GM21786 (cell line): Measurements from ENCODE around the gene CCDC178.
"Not testable (repeated sequence)": the region's sequence is repeated elsewhere in the genome, so short reads cannot be mapped to it uniquely, and the experiment has no call there.

ENCODE experiments used
- ATAC-seq: cut with Tn5 transposase; IDR thresholded peaks from one replicate; pipeline ENCODE4 v1.9.1; 2021; ENCODE audit not compliant: unreplicated experiment

The CCDC178 gene

DNA sequence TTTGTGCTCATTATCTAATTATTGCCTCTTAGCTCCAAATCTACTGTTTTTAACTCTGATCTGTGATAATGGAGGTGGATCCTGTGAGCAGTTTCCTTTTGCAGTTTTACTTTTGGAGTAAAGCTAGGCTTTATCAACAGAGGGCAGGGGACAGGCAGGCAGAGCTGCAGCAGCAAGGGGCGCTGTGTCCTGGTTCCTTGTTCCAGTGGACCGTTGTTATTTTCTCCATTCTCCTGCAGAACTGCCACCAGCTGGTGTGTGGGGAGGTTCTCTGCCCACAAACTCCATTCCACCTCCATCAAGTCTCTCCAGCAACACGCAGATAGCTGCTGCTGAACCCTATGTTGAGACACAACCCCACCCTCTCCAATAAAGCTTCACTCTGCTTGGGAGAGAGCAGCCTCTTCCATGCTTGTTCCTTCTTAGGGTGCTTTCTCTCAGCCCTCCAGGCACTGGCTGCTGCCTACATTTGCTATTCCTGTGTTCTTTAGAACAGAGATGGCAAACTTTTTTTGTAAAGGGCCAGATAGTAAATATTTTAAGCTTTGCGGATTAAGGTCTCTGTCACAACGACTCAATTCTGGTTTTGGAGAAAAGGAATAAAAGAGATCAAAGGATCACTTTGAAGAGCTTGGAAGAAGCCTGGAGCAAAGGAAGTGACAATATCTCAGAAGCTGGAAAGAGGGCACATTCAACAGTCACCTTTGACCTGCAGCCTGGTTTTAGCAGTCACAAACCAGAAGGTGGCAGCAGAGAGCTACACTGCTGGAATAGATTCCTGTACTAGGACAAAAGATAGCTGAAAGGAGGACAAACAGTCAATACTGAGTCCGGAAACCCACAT lies 208.8 kb downstream of the CCDC178 start:
- ATAC-seq = peak; percentile 96

DNA sequence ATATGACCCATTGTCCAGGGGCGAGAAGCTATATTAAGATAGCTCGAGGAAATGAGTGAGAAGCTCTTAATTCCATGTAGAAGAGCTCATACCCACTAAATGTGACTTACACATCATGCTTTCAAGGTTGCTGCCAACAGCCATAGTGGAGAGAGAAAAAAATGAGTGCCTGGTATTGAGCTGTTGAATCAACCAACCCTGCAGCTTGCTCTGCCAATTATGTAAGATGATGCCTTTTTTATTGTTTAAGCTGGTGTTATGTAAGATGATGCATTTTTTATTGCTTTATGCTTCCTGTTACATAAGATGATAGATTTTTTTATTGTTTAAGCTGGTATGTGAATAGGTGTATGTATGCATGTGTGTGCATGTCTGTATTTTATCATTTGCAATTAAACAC lies 228.2 kb downstream of the CCDC178 start:
- no peak for ATAC-seq

DNA sequence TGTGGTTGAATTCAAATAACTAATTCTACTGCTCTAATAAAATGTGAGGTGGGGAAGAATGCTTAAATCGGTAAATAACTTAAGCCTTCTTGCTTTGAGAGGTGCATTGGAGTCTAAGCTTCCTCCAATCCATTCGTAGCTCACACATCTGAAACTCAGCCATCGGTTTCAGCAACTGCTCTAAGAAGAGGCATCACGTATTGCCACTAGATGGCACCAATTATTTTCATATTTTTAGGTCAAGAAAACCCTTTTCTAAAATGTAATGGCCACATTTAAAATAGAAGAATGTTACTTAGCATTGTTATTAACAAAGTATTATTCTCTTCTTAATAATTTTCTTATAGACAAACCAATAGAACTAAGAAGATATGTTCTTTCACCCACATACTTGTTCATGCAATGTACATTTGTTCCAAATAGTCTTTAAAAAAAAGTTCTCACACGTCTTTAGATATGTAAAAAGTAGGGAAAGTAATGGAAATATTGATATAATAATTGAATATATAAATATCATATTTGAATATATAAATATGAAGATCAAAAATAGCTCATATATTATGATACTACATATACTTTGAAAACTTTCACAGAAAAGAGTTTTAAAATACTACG lies 229.8 kb downstream of the CCDC178 start:
- ATAC-seq = no peak

GRCh38 chr18:33205777-33206176 lies 234.7 kb downstream of the CCDC178 start:
- ATAC-seq = no peak

DNA sequence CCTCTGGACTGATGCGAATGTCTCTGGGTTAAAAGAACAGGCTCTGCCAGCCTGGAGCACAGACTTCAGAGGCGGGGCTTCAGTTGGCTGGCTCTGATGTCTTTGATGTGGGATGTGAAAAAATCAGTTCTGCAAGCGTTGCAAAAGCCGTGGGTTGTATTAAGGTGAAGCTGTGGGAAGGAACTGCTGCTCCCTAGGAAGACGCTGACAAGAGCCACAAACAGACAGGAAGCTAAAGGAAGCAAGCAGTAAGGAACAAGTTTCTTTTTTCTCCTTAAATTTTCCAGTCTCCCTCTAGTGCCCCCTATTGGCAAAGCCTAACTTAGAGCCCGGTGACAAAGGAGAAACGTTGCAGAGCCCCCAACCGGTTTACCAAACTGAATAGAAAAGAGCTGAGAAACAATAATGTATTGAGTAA lies 239.0 kb downstream of the CCDC178 start:
- no peak for ATAC-seq

DNA sequence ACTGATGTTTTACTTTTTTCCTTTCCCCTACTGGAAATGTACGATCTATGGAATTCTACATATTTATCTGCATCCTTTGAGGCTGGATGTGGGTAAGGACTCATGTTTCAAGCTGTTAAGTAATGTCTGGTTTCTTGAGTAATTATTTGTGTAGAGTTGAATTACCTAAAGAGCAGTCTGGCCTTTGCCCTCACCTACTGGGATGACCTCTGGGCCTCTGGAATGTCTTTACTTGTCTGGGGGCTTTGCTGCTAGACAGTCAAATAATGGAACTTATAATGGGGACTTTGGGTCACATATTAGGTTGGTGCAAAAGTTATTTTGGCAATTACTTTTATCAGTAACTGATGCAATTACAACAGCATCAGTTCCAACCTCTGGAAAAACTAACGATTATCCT lies 244.7 kb downstream of the CCDC178 start:
- no peak for ATAC-seq

DNA sequence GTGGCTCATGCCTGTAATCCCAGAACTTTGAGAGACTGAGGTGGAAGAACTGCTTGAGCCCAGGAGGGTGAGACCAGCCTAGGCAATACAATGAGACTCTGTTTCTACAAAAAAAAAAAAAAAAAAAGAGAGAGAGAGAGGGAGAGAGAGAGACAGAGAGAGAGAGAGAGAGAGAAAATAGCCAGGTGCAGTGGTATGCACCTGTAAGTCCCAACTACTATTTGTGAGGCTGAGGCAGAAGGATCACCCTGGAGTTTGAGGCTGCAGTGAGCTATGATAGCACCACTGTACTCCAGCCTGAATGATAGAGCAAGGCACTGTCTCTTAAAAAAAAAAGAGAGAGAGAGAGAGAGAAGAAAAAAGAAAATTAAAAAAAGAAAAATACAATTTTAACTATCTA lies 245.7 kb downstream of the CCDC178 start:
- no peak for ATAC-seq

GRCh38 chr18:33184958-33185357 lies 255.6 kb downstream of the CCDC178 start:
- ATAC-seq = no peak

DNA sequence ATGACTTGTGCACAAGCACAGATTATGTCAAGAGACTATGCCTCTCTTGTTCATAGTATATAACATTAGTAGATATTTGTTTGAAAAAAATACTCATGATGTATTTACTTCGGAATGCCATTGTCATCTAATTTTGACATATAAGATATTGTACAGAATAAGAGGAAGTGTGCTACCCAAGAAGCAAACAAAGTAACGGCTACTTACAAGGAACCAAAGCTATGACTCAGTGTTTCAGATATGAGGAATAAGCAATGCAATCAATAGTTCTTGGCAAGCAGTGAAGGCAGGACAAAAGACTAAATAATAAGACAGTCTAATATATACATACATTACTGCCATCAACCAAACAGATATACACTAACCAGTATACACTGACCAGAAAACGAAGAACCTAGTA lies 256.3 kb downstream of the CCDC178 start:
- no peak for ATAC-seq

- no peak for ATAC-seq
These were observed 257.4 kb downstream of the CCDC178 start for GRCh38 chr18:33183136-33183535.

- no peak for ATAC-seq
These were observed 259.5 kb downstream of the CCDC178 start for GRCh38 chr18:33181016-33181415.

GRCh38 chr18:33169218-33169617 lies 271.3 kb downstream of the CCDC178 start:
- ATAC-seq = no peak

- ATAC-seq = not testable (repeated sequence)
These were observed 276.4 kb downstream of the CCDC178 start for GRCh38 chr18:33164121-33164520.

DNA sequence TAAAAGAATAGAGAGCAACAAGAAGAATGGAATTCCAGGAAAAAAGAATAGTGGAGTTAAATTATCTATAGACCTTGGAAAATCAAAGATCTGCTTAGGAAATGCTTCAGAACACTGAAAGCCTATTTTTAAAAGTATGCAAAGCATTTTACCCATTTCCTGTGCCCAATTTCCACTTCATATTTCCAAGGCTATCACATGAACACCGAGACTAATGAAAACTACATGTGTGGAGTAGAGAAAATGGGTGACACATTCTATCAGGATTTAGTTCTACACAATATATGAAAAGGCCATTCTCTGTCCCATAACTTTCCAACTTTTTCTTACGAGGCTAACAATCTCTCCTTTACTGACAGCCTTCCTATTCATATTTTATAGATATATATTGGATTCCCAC lies 279.4 kb downstream of the CCDC178 start:
- ATAC-seq = no peak

DNA sequence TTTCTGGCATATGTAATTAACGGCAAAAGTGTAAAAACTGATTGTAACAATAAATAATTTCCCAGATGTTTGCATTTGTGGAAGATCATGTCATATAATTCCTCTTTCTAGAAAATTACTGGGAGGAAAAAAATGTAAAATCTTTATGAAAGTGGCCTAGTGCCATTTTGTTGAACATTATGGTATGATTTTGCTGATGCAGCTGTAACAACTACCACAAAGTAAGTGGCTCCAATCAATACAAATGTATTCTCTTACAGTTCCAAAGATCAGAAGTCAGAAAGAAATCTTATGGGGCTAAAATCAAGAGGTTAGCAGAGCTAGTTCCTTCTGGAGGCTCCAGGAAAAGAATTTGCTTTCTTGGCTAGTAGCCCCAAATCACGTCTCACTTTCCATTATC lies 281.4 kb downstream of the CCDC178 start:
- ATAC-seq = no peak

DNA sequence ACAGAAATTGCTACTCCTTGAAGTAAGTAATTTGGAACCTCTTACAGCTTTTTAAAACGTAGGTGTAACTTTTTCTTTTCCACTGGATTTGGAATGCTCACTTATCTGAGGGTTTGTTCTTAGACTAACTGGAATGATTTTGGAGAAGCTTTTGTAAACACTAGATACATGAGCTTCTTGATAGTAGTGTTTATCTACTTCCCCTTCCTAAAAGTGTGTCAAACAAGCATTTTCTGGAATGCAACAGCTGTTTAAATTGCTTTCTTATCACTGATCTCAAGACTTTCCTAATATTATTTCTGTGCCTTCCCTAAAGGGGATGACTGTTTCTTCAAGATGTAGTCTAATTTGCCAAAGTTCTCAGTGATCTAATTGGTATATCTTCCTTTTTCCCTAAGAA lies 282.6 kb downstream of the CCDC178 start:
- no peak for ATAC-seq

DNA sequence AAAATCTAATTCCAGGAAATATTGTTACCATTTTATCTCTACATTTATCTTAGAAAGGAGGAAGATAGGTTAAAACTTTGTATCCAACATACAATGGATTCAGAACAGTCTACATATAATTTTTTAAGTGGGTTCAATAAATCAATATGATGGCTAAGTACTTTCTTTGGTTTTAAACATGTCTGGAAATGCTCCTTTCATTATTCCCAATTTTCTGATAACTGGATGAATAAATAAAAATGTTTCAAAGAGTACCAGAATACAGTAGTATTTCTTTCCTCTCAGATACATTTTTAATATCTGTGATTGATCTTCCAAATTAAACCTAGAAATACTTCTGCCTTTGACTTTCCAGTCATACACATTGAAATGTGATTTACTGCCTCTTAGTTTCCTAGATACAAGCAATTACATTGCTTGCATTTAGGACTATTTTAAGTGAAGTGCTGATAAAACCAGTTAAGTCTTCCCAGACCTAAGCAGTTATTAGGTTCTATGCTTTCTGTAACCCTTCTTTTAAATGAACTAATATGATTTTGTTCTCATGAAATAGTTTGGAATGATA lies 283.5 kb downstream of the CCDC178 start:
- no peak for ATAC-seq

GRCh38 chr18:33154049-33154448 lies 286.5 kb downstream of the CCDC178 start:
- no peak for ATAC-seq

DNA sequence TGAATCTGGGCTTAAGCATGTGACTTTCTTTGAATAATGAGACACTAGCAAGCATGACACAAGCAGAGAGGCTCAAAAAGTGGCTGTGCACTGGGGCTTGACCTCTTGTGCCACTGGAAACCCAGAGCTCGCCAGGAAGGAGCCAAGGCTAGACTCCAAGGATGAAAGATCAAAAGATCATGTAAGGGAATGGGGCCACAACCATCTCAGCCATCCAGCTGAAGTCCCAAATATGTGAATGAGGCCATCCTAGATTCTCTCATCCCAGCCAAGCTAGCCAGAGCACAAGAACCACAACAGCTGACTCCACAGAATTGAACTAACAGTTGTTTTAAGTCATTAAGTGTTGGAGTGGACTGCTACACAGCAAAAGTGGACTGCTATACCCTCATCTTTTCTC lies 288.1 kb downstream of the CCDC178 start:
- ATAC-seq = no peak

DNA sequence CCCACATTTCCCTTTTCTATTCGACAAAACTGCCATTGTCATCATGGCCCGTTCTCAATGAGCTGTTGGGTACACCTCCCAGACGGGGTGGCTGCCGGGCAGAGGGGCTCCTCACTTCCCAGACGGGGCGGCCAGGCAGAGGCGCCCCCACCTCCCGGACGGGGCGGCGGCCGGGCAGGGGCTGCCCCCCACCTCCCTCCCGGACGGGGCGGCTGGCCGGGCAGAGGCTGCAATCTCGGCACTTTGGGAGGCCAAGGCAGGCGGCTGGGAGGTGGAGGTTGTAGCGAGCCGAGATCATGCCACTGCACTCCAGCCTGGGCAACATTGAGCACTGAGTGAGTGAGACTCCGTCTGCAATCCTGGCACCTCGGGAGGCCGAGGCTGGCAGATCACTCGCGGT lies 292.7 kb downstream of the CCDC178 start:
- not testable (repeated sequence) for ATAC-seq

DNA sequence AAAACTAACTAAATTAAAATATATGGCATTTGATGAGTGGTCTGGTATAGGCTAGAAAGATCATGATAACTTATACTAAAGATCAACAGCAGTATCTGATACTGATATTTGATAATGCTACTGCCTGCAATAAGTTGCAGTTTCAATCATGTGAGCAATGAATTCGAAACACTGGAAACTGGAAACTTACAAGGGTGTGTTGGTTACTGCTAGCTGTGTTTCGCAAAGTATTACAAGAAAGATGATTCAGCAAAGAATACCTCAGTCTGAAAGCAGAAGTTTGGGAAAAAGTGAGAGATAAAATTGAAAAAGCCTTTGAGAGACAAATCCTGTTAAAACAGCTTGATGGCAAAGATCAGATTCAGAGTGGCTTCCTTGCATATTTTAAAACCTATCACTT lies 294.5 kb downstream of the CCDC178 start:
- no peak for ATAC-seq

DNA sequence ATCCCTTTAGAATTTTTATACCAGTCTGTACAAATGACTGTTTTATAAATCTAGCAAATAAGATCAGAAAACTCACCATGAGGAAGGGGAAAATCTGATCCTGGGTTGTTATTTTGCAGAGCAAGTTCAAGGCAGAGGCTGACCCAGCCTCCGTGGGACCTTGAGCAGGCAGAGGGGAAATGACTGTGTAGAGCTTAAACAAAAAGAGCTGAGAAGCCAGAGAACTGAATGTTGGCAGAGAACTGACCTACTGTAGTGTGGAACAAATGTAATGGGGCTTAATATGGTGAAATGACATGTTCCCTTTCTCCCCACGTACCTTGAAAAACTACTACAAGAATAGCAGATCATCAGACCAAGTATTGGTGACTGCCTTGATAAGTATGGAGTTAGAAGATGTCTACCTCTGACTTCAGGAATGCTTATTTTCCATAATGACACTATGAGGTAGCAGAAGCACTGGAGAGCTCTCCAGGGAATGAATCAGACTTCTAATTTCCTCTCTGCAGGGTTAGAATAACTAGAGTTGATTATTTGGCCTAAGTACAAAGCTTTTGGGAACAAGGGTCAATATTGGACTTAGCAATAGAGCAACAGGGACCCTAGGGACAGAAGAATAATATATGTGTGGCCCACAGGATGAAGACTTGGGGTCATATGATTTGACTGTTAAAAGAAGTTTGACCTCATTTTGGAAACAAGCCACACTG lies 304.4 kb downstream of the CCDC178 start:
- no peak for ATAC-seq
